HCT116 (cell line): ENCODE results near the gene CASTOR2. TPM values are rescaled to one million over a fixed set of nuclear protein-coding genes. Genes with fewer than 3 reads are reported as not detected.
"Not testable (repeated sequence)": the region's sequence is repeated elsewhere in the genome, so short reads cannot be mapped to it uniquely, and the experiment has no call there.

Experiments
- ATAC-seq: fragments of 200-7000 bp; cut with Tn5 transposase; 2 replicates; pipeline ENCODE4 v1.9.1; 2020; ENCODE audit warnings: mild to moderate bottlenecking, moderate library complexity
- BruUV-seq: library from RNA; stranded (reverse); fragments of 400-500 nt; replicated peaks from 2 replicates; lab custom pipeline; 2021; lab: Mats Ljungman, UMichigan
- CTCF ChIA-PET: fragments of 300-600 bp; sonication (Branson Sonifier 250); formaldehyde crosslinking; loops from one replicate; lab custom pipeline; 2021; ENCODE audit warnings: antibody characterized with exemption; lab: Charles Lee
- POLR2A ChIA-PET: fragments of 300-600, 350-600 bp; sonication (Branson Sonifier 250); formaldehyde crosslinking; loops from one replicate; lab custom pipeline; 2021; ENCODE audit warnings: antibody characterized with exemption; lab: Charles Lee
- RAD21 ChIA-PET, 2 experiments: fragments of 300-600 bp; sonication (Branson Sonifier 250); formaldehyde crosslinking; loops; one replicate each; lab custom pipeline; 2023; ENCODE audit warnings: low total read pairs in 2 of 2; ENCODE audit not compliant: uncharacterized antibody in 2 of 2, unreplicated experiment in 2 of 2, low non-redundant PET in 1 of 2; lab: Charles Lee
- DNase-seq: peaks from one replicate; pipeline ENCODE4 v3.0.0-alpha.2; 2010; ENCODE audit warnings: low read depth, low spot score
- H2AFZ ChIP-seq: fragments of 200-600 bp; shearing (Covaris generic), sonication (generic); 2 replicates; pipeline ENCODE4 v1.6.1; 2017; ENCODE audit warnings: low read depth, mixed run types, mixed read lengths, antibody characterized with exemption, low read length; ENCODE audit not compliant: poor library complexity, severe bottlenecking
- H3K27ac ChIP-seq: 2 replicates; pipeline ENCODE4 v1.5.1; 2012; ENCODE audit warnings: low read depth, low read length
- H3K27me3 ChIP-seq: fragments of 200-600 bp; sonication (generic); 2 replicates; pipeline ENCODE4 v1.6.1; 2016; ENCODE audit warnings: mixed run types, low read length, mixed read lengths; ENCODE audit not compliant: insufficient read depth
- H3K36me3 ChIP-seq, 2 experiments: fragments of 200-500 bp in 1 of 2; fragments of 200-600 bp in 1 of 2; sonication (Bioruptor generic) in 1 of 2; sonication (generic) in 1 of 2; 2 replicates each; pipeline versions ENCODE4 v1.5.1 to v1.6.1; 2014 to 2016; ENCODE audit warnings: low read length in 2 of 2, inconsistent platforms in 1 of 2, mixed read lengths in 1 of 2, mixed run types in 1 of 2; ENCODE audit not compliant: insufficient read depth in 2 of 2, control insufficient read depth in 1 of 2
- H3K4me1 ChIP-seq, 2 experiments: fragments of 200-600 bp in 1 of 2; sonication (generic) in 1 of 2; 2 replicates each; pipeline versions ENCODE4 v1.5.1 to v1.6.1; 2012 to 2017; ENCODE audit warnings: low read length in 2 of 2, inconsistent platforms in 1 of 2, mild to moderate bottlenecking in 1 of 2, mixed read lengths in 1 of 2, mixed run types in 1 of 2, moderate library complexity in 1 of 2; ENCODE audit not compliant: insufficient read depth in 2 of 2, control insufficient read depth in 1 of 2
- H3K4me2 ChIP-seq: fragments of 200-600 bp; sonication (generic); 2 replicates; pipeline ENCODE4 v1.6.1; 2017; ENCODE audit warnings: mixed run types, low read length, mixed read lengths
- H3K4me3 ChIP-seq, 2 experiments: fragments of 200-600 bp in 1 of 2; sonication (generic) in 1 of 2; replicated peaks in 1 of 2; 2 replicates each; pipeline ENCODE4 v1.5.1; 2011 to 2016; ENCODE audit warnings: low read length in 2 of 2, control low read depth in 1 of 2, low read depth in 1 of 2, mild to moderate bottlenecking in 1 of 2, mixed read lengths in 1 of 2, mixed run types in 1 of 2
- H3K79me2 ChIP-seq: fragments of 200-600 bp; sonication (generic); 2 replicates; pipeline ENCODE4 v1.6.1; 2017; ENCODE audit warnings: mild to moderate bottlenecking, mixed run types, low read length, moderate library complexity, mixed read lengths; ENCODE audit not compliant: insufficient read depth
- H3K9ac ChIP-seq: fragments of 200-600 bp; sonication (generic); 2 replicates; pipeline ENCODE4 v1.6.1; 2016; ENCODE audit warnings: low read length, mixed read lengths
- H3K9me2 ChIP-seq: fragments of 200-600 bp; sonication (generic), shearing (Covaris generic); 2 replicates; pipeline ENCODE4 v1.6.1; 2017; ENCODE audit warnings: mixed run types, mild to moderate bottlenecking, moderate library complexity; ENCODE audit not compliant: insufficient read depth
- H3K9me3 ChIP-seq, 2 experiments: fragments of 200-500 bp in 1 of 2; fragments of 200-600 bp in 1 of 2; sonication (Bioruptor generic) in 1 of 2; sonication (generic) in 1 of 2; 2 replicates each; pipeline ENCODE4 v1.6.1; 2014 to 2017; ENCODE audit warnings: low read length in 2 of 2, mixed read lengths in 2 of 2, inconsistent platforms in 1 of 2, low read depth in 1 of 2, mild to moderate bottlenecking in 1 of 2, mixed run types in 1 of 2, moderate library complexity in 1 of 2; ENCODE audit not compliant: control insufficient read depth in 1 of 2, insufficient read depth in 1 of 2
- H4K20me1 ChIP-seq: fragments of 200-600 bp; sonication (generic), shearing (Covaris generic); 2 replicates; pipeline ENCODE4 v1.6.1; 2017; ENCODE audit warnings: mixed run types, mild to moderate bottlenecking, moderate library complexity; ENCODE audit not compliant: insufficient read depth
- ATF3 ChIP-seq: IDR thresholded peaks from 2 replicates; pipeline ENCODE4 v1.6.1; 2012
- CBX3 ChIP-seq: IDR thresholded peaks from 2 replicates; pipeline ENCODE4 v1.6.1; 2012; ENCODE audit warnings: low read depth
- EGR1 ChIP-seq: IDR thresholded peaks from 2 replicates; pipeline ENCODE4 v1.6.1; 2012; ENCODE audit warnings: low read depth
- EZH2 ChIP-seq: fragments of 200-600 bp; sonication (generic); IDR thresholded peaks from 2 replicates; pipeline ENCODE4 v1.6.1; 2017; ENCODE audit warnings: antibody characterized with exemption, mixed run types
- FOSL1 ChIP-seq: IDR thresholded peaks from 2 replicates; pipeline ENCODE4 v1.6.1; 2012; ENCODE audit warnings: low read depth
- JUND ChIP-seq: IDR thresholded peaks from 2 replicates; pipeline ENCODE4 v1.6.1; 2012
- MAX ChIP-seq: IDR thresholded peaks from 2 replicates; pipeline ENCODE4 v1.6.1; 2012
- POLR2AphosphoS5 ChIP-seq: IDR thresholded peaks from 2 replicates; pipeline ENCODE4 v1.6.1; 2011; ENCODE audit warnings: mild to moderate bottlenecking, low read depth, low read length, moderate library complexity
- REST ChIP-seq: IDR thresholded peaks from 2 replicates; pipeline ENCODE4 v1.6.1; 2012; ENCODE audit warnings: low read depth
- SP1 ChIP-seq: IDR thresholded peaks from 2 replicates; pipeline ENCODE4 v1.6.1; 2012; ENCODE audit warnings: low read depth
- TCF7L2 ChIP-seq: IDR thresholded peaks from 2 replicates; pipeline ENCODE4 v1.7.0; 2011; ENCODE audit warnings: borderline replicate concordance, inconsistent platforms; ENCODE audit not compliant: insufficient read depth, insufficient read length; ENCODE audit errors: extremely low read depth
- YY1 ChIP-seq: IDR thresholded peaks from 2 replicates; pipeline ENCODE4 v1.6.1; 2011; ENCODE audit warnings: low read length, low read depth, moderate library complexity, mild to moderate bottlenecking; ENCODE audit not compliant: insufficient replicate concordance; ENCODE audit errors: extremely low read depth
- ZBTB33 ChIP-seq: IDR thresholded peaks from 2 replicates; pipeline ENCODE4 v1.6.1; 2011; ENCODE audit warnings: mild to moderate bottlenecking, low read length, moderate library complexity; ENCODE audit not compliant: insufficient replicate concordance; ENCODE audit errors: extremely low read depth
- ZNF274 ChIP-seq: fragments of 200-500 bp; sonication (Bioruptor generic); IDR thresholded peaks from 2 replicates; pipeline ENCODE4 v1.6.1; 2014; ENCODE audit warnings: mild to moderate bottlenecking, low read depth, low read length, inconsistent platforms
- intact Hi-C: fragments of 100-400 bp; cut with micrococcal nuclease; formaldehyde crosslinking; loops from 2 replicates; pipeline ENCODE4 v1.10.0; 2022
- total RNA-seq: library from RNA; stranded (reverse); gene quantifications from one replicate; pipeline ENCODE4 v1.2.1, GENCODE V29; 2021; ENCODE audit not compliant: unreplicated experiment

The CASTOR2 gene
- total RNA-seq, 1 experiment from 2014 or later: 9.4 TPM

- BruUV-seq: no TSS peak
- no peaks in the 10 kb centered on the region for H3K36me3 ChIP-seq
- peak overlapping the region; percentile 56 for H3K4me2 ChIP-seq
- DNase-seq: no peak
- intact Hi-C loops: no loop called here
- no peaks in the 10 kb centered on the region for H3K9me3 ChIP-seq
- no peak for ATAC-seq
- no peak for TF ChIP-seq EZH2
- no peak for TF ChIP-seq REST
- TF ChIP-seq POLR2AphosphoS5: no peak
- no peak for TF ChIP-seq SP1
- TF ChIP-seq ZNF274: no peak
- TF ChIP-seq TCF7L2: no peak
- no peak for TF ChIP-seq CBX3
- TF ChIP-seq EGR1: no peak
- no peak for TF ChIP-seq FOSL1
- no peak for TF ChIP-seq YY1
- no peak for TF ChIP-seq MAX
- no peak for TF ChIP-seq ATF3
- no peak for TF ChIP-seq ZBTB33
- TF ChIP-seq JUND: no peak
- peaks cover 23% of the 10 kb centered on the region for H3K27me3 ChIP-seq
- H3K4me1 ChIP-seq: peaks cover 11 to 36% of the 10 kb centered on the region in 2 experiments
- ChIA-PET CTCF (no interaction called here), RAD21 (no interaction called here), POLR2A (no interaction called here)
- H3K27ac ChIP-seq: no peak overlapping the region
- no peak overlapping the region for H3K4me3 ChIP-seq
- no peaks in the 10 kb centered on the region for H3K9me2 ChIP-seq
- H4K20me1 ChIP-seq: no peaks in the 10 kb centered on the region
- H3K79me2 ChIP-seq: no peaks in the 10 kb centered on the region
- H2AFZ ChIP-seq: no peak overlapping the region
- H3K9ac ChIP-seq: no peak overlapping the region
These were observed 28.6 kb downstream of the CASTOR2 start for GRCh38 chr7:74993121-74993520.

- RAD21 ChIA-PET, H3K9me2 ChIP-seq, H3K79me2 ChIP-seq, ATAC-seq, H3K4me2 ChIP-seq, H2AFZ ChIP-seq, CTCF ChIA-PET, intact Hi-C loops, H3K36me3 ChIP-seq, POLR2A ChIA-PET, H4K20me1 ChIP-seq, H3K27ac ChIP-seq, H3K4me3 ChIP-seq, H3K9me3 ChIP-seq, BruUV-seq, H3K9ac ChIP-seq, DNase-seq: not testable (repeated sequence)
- Histone ChIP-seq H3K27me3 (peaks cover 23% of the 10 kb centered on the region; the same call in 1 of the 2 replicates), H3K4me1 (peaks cover 11 to 31% of the 10 kb centered on the region in 2 experiments)
These were observed 30.5 kb downstream of the CASTOR2 start for GRCh38 chr7:74994869-74995543.
